ENCODE measurements around the gene ABHD1.
"Not testable (repeated sequence)": the region's sequence is repeated elsewhere in the genome, so short reads cannot be mapped to it uniquely, and the experiment has no call there.

The ABHD1 gene

DNA sequence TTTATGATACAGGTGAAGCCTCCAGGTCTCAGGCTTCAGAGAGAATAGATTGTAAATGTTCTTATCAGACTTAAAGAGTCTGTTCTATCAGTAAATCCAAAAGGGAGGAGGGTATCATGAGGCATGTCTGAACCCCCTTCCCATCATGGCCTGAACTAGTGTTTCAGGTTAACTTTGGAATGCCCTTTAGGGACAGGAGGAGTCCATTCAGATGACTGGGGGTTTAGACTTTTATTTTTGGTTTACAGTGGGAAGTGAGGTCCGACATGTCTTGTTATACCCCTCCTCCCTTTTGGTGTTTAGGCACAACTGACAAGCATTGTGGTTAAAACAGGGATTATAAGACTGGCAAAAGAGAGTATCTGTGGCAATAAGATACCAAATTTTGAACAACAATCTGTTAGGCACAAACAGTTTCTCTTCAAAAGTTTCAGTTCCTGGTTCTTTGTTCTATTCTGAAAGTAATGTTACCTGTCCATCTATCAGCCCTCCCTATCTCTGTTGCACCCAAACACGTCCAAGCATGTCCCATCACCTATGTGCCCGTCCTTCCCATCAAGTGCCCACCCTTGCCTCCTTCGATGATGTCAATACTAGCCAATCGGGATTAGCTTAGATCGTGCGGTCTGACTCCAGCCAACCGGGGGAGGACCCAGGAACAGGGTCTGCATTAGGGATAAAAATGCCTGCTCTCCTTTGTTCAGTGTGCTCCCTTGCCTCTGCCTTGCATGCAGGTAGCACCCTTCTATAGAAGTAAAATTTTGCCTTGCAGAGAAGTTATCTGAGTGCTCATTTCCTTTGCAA is 41.5 kb downstream of the ABHD1 start:
- DNase-seq (ENCODE audit: low read depth in 2 of 2): no peak

DNA sequence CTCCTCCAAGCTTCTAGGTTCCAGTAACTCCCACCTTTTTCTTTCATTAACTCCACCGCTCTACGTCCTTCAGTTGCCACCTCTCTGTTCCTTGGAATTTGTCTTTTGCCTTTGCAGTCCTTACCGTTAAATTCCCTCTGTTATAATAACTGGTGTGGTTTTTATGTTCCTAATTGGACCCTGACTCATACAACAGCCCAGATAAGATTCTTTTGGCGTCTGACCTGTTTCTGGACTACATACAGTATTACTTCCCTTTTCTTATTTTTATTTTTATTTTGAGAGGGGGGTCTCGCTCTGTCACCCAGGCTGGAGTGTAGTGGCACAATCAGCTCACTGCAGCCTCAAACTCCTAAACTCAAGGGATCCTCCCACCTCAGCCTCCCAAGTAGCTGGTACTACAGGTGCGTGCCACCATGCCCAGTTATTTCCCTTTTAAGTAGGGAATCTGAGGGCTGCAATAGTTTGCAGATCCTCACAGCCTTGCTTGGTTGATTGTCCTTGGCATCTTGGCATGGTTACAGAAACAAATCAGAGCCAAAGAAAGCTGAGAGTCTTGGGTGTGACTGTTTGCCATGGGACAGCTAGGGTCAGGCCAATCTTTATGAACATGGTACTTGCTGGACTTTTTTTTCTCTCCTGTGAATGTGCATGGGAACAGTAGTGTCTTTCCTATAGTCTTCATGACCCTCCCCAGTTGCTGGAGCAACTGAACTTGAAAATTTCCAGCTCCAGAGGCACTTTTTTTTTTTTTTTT is 47.1 kb downstream of the ABHD1 start:
- DNase-seq (ENCODE audit: low read depth in 2 of 2): no peak

DNA sequence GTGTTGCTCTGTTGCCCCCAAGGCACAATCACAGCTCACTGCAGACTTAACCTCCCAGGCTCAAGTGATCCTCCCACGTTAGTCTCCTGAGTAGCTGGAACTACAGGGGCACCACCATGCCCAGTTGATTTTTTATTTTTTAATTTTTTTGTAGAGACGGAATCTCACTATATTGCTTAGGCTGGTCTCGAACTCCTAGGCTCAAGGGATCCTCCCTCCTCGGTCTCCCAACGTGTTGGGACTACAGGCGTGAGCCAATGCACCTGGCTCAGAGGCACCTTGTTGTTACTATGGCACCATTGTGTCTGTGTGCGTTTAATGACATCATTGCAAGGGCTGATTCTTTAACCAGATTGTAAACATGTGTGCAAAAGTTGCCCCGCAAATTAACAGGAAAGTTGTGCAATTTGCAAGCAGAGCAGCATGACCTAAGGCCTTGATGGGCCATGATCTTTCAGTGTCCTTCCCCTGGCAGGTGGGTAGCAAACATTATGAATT is 47.8 kb downstream of the ABHD1 start:
- no peak for DNase-seq (ENCODE audit: low read depth in 2 of 2)

DNA sequence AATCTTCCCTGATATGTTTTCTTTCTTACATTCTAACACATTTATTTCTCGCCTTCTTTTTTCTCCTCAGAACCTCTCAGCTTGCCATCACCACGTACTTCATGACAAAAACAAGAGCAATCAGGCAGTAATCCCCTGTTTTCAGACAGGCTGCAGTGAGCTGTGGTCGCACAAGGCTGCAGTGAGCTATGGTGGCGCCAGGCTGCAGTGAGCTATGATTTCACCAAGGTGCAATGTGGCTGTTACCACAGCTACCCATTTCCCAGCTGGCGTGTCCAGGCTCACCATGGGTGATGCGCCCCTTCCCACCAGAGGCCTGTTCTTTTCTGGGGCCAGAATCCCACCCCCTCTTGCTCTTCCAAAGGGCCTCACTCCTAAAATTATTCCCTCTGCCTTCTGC is 51.0 kb downstream of the ABHD1 start:
- no peak for DNase-seq (ENCODE audit: low read depth in 2 of 2)

DNA sequence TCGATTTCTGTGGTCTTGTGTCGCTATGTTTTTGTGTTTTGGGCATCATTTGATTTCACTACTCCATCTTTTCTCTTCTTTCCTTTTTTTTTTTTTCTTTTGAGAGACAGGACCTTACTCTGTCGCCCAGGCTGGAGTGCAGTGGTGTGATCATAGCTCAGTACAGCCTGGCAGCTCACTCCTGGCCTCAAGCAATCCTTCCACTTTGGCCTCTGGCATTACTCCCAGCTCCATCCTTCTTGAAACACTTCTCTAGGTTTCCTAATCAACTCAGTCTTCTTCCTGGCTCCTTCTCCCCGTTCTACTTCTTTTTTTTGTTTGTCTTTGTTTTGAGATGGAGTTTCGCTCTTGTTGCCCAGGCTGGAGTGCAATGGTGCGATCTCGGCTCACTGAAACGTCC is 51.7 kb downstream of the ABHD1 start:
- no peak for DNase-seq (ENCODE audit: low read depth in 2 of 2)

DNA sequence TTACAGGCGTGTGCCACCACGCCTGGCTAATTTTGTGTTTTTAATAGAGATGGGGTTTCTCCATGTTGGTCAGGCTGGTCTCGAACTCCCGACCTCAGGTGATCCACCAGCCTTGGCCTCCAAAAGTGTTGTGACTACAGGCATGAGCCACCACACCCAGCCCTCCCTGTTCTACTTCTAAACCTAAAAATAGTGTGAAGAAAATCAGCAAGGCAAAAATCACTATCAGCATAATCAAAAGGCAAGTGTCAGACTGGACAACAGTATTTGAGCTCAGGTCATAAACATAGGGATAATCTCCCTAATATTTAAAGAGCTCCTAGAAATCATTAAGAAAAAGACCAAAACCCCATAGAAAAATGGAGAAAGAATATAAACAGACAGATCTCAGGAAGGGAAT is 52.2 kb downstream of the ABHD1 start:
- not testable (repeated sequence) for DNase-seq (ENCODE audit: low read depth in 2 of 2)

DNA sequence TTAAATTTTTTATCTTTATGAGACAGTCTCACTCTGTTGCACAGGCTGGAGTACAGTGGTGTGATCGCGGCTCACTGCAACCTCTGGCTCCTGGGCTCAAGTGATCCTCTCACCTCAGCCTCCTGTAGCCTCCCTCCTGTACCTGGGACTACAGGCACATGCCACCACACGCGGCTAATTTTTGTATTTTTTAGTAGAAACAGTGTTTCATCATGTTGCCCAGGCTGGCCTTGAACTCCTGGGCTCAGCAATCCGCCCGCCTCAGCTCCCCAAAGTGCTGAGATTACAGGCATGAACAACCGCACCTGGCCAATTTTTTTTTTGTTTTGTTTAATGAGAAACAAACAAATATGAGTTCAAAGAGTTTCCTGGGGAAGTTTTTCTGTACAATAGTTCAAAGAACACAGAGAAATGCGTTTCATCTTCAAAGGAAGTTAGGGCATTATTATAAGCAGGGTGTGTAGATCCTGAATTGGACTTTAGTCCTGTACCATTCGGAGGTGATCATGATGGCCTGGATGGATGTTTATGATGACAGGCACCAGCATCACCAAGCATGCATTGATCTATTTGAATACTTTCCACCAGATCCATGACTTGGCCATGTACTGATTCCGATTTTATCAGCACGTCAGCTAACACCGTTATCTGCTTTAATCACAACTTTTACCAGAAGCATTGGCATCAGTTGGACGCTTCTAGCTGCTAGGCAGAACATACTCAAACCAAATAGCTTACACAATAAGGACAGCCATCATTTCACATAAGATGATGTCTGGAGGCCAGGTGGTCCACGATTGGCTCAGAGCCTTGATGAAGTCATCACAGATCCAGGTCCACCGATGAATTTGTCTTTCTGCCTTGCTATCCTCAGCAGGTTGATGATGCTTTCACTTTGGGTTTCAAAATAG is 54.1 kb downstream of the ABHD1 start:
- DNase-seq (ENCODE audit: low read depth in 2 of 2): no peak

DNA sequence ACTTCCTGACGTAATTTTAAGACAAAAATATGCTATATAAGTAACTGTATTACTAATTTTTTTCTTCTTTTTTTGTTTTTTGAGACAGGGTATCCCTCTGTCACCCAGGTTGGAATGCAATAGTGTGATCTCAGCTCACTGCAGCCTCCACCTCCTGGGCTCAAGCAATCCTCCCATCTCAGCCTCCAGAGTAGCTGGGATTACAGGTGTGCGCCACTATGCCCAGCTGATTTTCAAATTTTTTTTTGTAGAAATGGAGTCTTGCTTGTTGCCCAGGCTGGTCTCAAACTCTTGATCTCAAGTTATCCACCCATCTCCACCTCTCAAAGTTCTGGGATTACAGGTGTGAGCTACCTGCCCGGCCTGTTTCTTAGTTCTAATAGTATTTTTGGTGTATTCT is 54.9 kb downstream of the ABHD1 start:
- DNase-seq (ENCODE audit: low read depth in 2 of 2): no peak

DNA sequence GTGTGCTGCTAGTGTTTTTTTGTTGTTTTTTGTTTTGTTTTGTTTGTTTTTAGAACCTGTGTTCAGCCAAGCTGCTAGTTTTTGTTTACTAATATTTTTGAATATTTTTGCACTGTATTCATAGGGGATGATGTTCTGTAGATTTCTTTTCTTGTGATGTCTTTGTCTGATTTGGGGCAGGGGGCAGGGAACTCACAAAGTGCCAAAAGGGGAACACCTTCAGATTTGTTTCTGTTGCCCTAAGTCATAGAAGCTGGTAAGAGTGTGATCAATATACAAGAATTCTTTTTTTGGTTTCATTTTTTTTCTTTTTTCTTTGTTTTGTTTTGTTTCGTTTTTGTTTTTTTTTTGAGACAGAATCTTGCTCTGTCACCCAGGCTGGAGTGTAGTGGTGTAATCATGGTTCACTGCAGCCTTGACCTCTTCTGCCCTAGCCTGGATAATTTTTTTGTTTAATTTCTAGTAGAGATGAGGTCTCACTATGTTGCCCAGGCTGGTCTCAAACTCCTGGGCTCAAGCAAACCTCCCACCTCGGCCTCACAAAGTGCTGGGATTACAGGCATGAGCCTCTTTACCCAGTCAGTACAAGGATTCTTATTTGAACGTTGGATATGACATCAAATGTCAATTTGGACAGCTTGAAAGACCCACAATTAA is 55.9 kb downstream of the ABHD1 start:
- no peak for DNase-seq (ENCODE audit: low read depth in 2 of 2)
